Endodermal cell (in vitro differentiated cells): ENCODE measurements around the gene GMPR. TPM values are rescaled to one million over a fixed set of nuclear protein-coding genes. Genes with fewer than 3 reads are reported as not detected.

Source experiments
- DNase-seq: peaks from one replicate; pipeline ENCODE4 v3.0.0-alpha.2; 2017
- H3K27ac ChIP-seq: 2 replicates; pipeline ENCODE4 v1.5.1; 2013; ENCODE audit warnings: mild to moderate bottlenecking, low read depth, low read length, moderate library complexity
- H3K27me3 ChIP-seq: 2 replicates; pipeline ENCODE4 v1.6.1; 2013; ENCODE audit warnings: mild to moderate bottlenecking, low read length, moderate library complexity; ENCODE audit not compliant: insufficient read depth, control insufficient read depth, poor library complexity, severe bottlenecking
- H3K36me3 ChIP-seq: 2 replicates; pipeline ENCODE4 v1.7.0; 2013; ENCODE audit warnings: mild to moderate bottlenecking, low read length, moderate library complexity; ENCODE audit not compliant: control insufficient read depth, insufficient read depth
- H3K4me1 ChIP-seq: one replicate; pipeline ENCODE4 v1.7.0; 2013; ENCODE audit warnings: low read length; ENCODE audit not compliant: control insufficient read depth, insufficient read depth
- H3K4me3 ChIP-seq: 2 replicates; pipeline ENCODE4 v1.5.1; 2013; ENCODE audit warnings: mild to moderate bottlenecking, low read length, moderate library complexity
- H3K9ac ChIP-seq: 2 replicates; pipeline ENCODE4 v1.6.1; 2013; ENCODE audit warnings: mild to moderate bottlenecking, low read length, moderate library complexity; ENCODE audit not compliant: poor library complexity, severe bottlenecking; ENCODE audit errors: extremely low read depth
- H3K9me3 ChIP-seq: 2 replicates; pipeline ENCODE4 v1.6.1; 2013; ENCODE audit warnings: mild to moderate bottlenecking, low read length, moderate library complexity; ENCODE audit not compliant: control insufficient read depth
- H3K27ac Mint-ChIP-seq: 2 replicates; pipeline ENCODE4 v1.8.0; 2020; ENCODE audit warnings: mixed read lengths
- H3K27me3 Mint-ChIP-seq: 2 replicates; pipeline ENCODE4 v1.8.0; 2021; ENCODE audit warnings: mild to moderate bottlenecking, mixed read lengths; ENCODE audit not compliant: insufficient read depth
- H3K36me3 Mint-ChIP-seq: 2 replicates; pipeline ENCODE4 v1.8.0; 2020; ENCODE audit warnings: low read depth, mixed read lengths
- H3K4me1 Mint-ChIP-seq: 2 replicates; pipeline ENCODE4 v1.8.0; 2020; ENCODE audit warnings: mixed read lengths
- H3K4me3 Mint-ChIP-seq: 2 replicates; pipeline ENCODE4 v1.8.0; 2020; ENCODE audit warnings: mild to moderate bottlenecking, moderate library complexity, mixed read lengths
- H3K9me3 Mint-ChIP-seq: 2 replicates; pipeline ENCODE4 v1.8.0; 2020; ENCODE audit warnings: mild to moderate bottlenecking, mixed read lengths
- WGBS, 2 experiments: methylation state at CpG; one replicate each; pipeline versions ENCODE4 v1.1.5 to v1.1.7; 2013; ENCODE audit warnings: missing lambda C conversion rate in 2 of 2, mixed read lengths in 1 of 2; ENCODE audit not compliant: insufficient coverage in 1 of 2, insufficient read length in 1 of 2; 5-methylcytosine and 5-hydroxymethylcytosine counted together
- total RNA-seq, 2 donors: library from RNA; stranded (reverse); fragmentation: NEBNext Ultra II Directional in 1 of 2; extraction: Animal tissue kit (Norgen Biotek cat#: 25700) in 1 of 2; gene quantifications; 2 replicates in 1 of 2; 3 replicates in 1 of 2; pipeline ENCODE4 v1.2.1, GENCODE V29; 2021
- TF ChIP-seq, protein P1 (sequence below): fragments of 200-600 bp; sonication (generic); conservative IDR thresholded peaks from 2 replicates; pipeline ENCODE4 v1.5.0; 2021; ENCODE audit warnings: antibody characterized with exemption, mild to moderate bottlenecking

Gene GMPR
- total RNA-seq, 2 donors from 2014 or later, result 4.9 to 20.7 TPM

DNA sequence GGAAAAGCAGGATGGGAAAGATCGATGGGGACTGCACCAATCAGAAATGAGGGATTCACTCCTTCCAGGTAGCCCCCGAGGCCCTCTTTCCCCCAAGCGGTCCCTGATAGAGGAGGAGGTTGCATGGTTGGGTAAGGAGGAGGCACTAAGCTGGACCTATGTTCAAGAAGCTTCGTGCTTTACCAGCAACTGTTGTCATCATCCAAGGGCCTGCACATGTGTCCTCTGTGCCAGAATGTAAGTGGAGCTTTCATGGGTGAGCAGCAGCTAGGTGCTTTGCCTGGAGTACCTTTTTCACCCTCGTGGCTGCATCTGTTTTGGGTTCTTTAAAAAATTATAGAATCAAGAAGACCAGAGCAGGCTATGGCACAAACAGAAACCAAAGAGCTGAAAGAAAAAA, 54.0 kb downstream of the GMPR start:
- Histone ChIP-seq H3K9me3 (peaks cover 13% of the 10 kb centered on the region), H3K27me3 (no peaks in the 10 kb centered on the region), H3K27ac (no peak overlapping the region), H3K4me1 (no peaks in the 10 kb centered on the region), H3K36me3 (peaks cover 29% of the 10 kb centered on the region), H3K4me3 (no peak overlapping the region), H3K9ac (no peak overlapping the region)
- no peaks in the 10 kb centered on the region for H3K4me1 Mint-ChIP-seq
- H3K4me3 Mint-ChIP-seq, result no peak overlapping the region
- no peak overlapping the region for H3K27ac Mint-ChIP-seq
- TF ChIP-seq, protein P1, sequence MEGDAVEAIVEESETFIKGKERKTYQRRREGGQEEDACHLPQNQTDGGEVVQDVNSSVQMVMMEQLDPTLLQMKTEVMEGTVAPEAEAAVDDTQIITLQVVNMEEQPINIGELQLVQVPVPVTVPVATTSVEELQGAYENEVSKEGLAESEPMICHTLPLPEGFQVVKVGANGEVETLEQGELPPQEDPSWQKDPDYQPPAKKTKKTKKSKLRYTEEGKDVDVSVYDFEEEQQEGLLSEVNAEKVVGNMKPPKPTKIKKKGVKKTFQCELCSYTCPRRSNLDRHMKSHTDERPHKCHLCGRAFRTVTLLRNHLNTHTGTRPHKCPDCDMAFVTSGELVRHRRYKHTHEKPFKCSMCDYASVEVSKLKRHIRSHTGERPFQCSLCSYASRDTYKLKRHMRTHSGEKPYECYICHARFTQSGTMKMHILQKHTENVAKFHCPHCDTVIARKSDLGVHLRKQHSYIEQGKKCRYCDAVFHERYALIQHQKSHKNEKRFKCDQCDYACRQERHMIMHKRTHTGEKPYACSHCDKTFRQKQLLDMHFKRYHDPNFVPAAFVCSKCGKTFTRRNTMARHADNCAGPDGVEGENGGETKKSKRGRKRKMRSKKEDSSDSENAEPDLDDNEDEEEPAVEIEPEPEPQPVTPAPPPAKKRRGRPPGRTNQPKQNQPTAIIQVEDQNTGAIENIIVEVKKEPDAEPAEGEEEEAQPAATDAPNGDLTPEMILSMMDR, result no peak
- no peaks in the 10 kb centered on the region for H3K27me3 Mint-ChIP-seq
- peaks cover 7% of the 10 kb centered on the region for H3K9me3 Mint-ChIP-seq
- WGBS, 2 experiments, result 94 to 96% methylated on average over 4 to 5 of the region's 5 CpGs
- DNase-seq, result no peak
- H3K36me3 Mint-ChIP-seq, result no peaks in the 10 kb centered on the region

DNA sequence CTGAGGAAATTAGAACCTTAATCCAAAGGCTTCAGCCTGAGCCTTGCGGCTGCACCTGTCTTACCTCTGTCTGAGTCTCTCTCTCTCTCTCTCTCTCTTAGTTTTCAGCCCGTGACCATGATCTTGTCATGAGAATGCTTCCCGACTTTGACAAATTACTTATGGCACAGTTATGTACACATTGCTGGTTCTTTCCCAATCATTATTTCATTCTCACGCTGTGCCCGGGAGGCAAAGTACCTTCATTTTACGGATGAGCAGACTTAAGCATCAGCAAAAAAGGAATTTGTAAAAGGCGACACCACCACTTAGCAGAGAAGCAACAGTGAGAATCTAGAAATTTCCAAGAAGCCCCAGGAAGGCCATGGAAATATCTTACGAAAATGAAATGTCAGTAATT, 54.6 kb downstream of the GMPR start:
- no peak overlapping the region for H3K27ac Mint-ChIP-seq
- Histone ChIP-seq H3K27ac (no peak overlapping the region), H3K4me1 (no peaks in the 10 kb centered on the region), H3K36me3 (peaks cover 25% of the 10 kb centered on the region), H3K9ac (no peak overlapping the region), H3K9me3 (peaks cover 8% of the 10 kb centered on the region), H3K27me3 (no peaks in the 10 kb centered on the region), H3K4me3 (no peak overlapping the region)
- TF ChIP-seq, protein P1, result no peak
- WGBS, 2 experiments, result 92 to 94% methylated on average over 8 of the region's 8 CpGs
- H3K36me3 Mint-ChIP-seq, result no peaks in the 10 kb centered on the region
- no peak for DNase-seq
- no peak overlapping the region for H3K4me3 Mint-ChIP-seq
- H3K4me1 Mint-ChIP-seq, result no peaks in the 10 kb centered on the region
- H3K9me3 Mint-ChIP-seq, result peaks cover 7% of the 10 kb centered on the region
- H3K27me3 Mint-ChIP-seq, result no peaks in the 10 kb centered on the region

DNA sequence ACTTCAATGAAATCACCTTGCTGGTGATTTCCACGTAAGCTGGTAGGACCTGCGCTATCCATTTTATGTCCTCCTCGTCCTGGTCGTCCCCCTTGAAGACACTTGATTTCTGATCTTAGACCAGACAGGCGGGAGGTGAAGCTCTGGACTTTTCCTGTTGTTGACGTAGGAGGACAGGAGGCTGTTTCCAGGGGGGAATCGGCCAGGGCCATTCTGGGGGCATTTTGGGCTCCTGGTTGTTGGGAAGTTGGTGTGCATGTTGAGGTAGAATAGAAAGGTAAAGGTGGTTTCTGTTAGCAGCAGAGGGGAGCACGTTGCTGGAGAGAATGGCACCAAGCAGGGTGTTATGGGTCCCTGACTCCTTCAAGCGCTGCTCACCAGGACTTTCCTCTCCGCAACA, 56.0 kb downstream of the GMPR start:
- Histone ChIP-seq H3K9ac (no peak overlapping the region), H3K4me3 (no peak overlapping the region), H3K27me3 (no peaks in the 10 kb centered on the region), H3K4me1 (peaks cover 1% of the 10 kb centered on the region), H3K27ac (no peak overlapping the region), H3K9me3 (peaks cover 2% of the 10 kb centered on the region), H3K36me3 (peaks cover 24% of the 10 kb centered on the region)
- H3K4me1 Mint-ChIP-seq, result peaks cover 1% of the 10 kb centered on the region
- no peak overlapping the region for H3K4me3 Mint-ChIP-seq
- no peak for DNase-seq
- H3K36me3 Mint-ChIP-seq, result peaks cover 1% of the 10 kb centered on the region
- TF ChIP-seq, protein P1, result no peak
- peaks cover 1% of the 10 kb centered on the region for H3K9me3 Mint-ChIP-seq
- 94 to 100% methylated on average over 8 to 10 of the region's 10 CpGs for WGBS, 2 experiments
- H3K27ac Mint-ChIP-seq, result no peak overlapping the region
- H3K27me3 Mint-ChIP-seq, result no peaks in the 10 kb centered on the region
